ENCODE results near the gene MAGEB10. TPM values are rescaled to one million over a fixed set of nuclear protein-coding genes. Genes with fewer than 3 reads are reported as not detected.
"Not testable (repeated sequence)": the region's sequence is repeated elsewhere in the genome, so short reads cannot be mapped to it uniquely, and the experiment has no call there.

Gene MAGEB10
- total and polyA plus RNA-seq, 2 donors (not counting 3 experiments of a cell fraction or from before 2014, with no cell fraction given), result not detected

- H4K20me1 ChIP-seq (replicated peaks; ENCODE audit: control insufficient read depth, extremely low read depth, insufficient read depth, low read length), result no peaks in the 10 kb centered on the region
- no TSS peak for BruUV-seq (replicated peaks)
- TF ChIP-seq POLR2AphosphoS5 (IDR thresholded peaks at IDR 0.05; ENCODE audit: insufficient read depth, low read depth, low read length), result no peak
- TF ChIP-seq MYC (IDR thresholded peaks at IDR 0.05; ENCODE audit: low read depth, low read length), result no peak
- TF ChIP-seq FOS (IDR thresholded peaks at IDR 0.05; ENCODE audit: borderline replicate concordance, insufficient read depth, low read length), result no peak
- no peak for TF ChIP-seq EZH2 (IDR thresholded peaks at IDR 0.05; ENCODE audit: borderline replicate concordance, low read depth, low read length, severe bottlenecking)
- no peak for TF ChIP-seq JUN (IDR thresholded peaks at IDR 0.05; ENCODE audit: borderline replicate concordance, insufficient read depth, insufficient read length, low read depth)
- no peak for TF ChIP-seq POLR2A (IDR thresholded peaks at IDR 0.05; ENCODE audit: low read depth, low read length)
- TF ChIP-seq GATA2 (IDR thresholded peaks at IDR 0.05; ENCODE audit: insufficient read depth, insufficient read length, low read depth, low read length), result no peak
- no peak for TF ChIP-seq CTCF (IDR thresholded peaks at IDR 0.05; ENCODE audit: extremely low read depth in 1 of 2, insufficient read depth in 1 of 2, low read depth in 1 of 2, low read length in 2 of 2)
- no peak for TF ChIP-seq MAX (IDR thresholded peaks at IDR 0.05; ENCODE audit: insufficient read depth, insufficient read length)
- dilution Hi-C loops (cut with MboI; ENCODE audit: extremely low pct_ligation_motif_present, low sequenced_read_pairs) (no loop called here), intact Hi-C loops (cut with micrococcal nuclease) (no loop called here)
- no peak overlapping the region for H3K9ac ChIP-seq (replicated peaks; ENCODE audit: extremely low read depth, insufficient read depth, low read length)
- H3K9me1 ChIP-seq (replicated peaks; ENCODE audit: control insufficient read depth, extremely low read depth, insufficient read depth, low read length), result no peaks in the 10 kb centered on the region
- no peak overlapping the region for H3K4me2 ChIP-seq (ENCODE audit: insufficient read depth, low read length)
- H2AFZ ChIP-seq (ENCODE audit: low read depth, low read length), result no peak overlapping the region
- no peak for FAIRE-seq
- ChIA-PET POLR2A (no interaction called here), CTCF (no interaction called here)
- H3K27me3 ChIP-seq (ENCODE audit: control insufficient read depth in 2 of 2, insufficient read depth in 2 of 2, low read length in 2 of 2), result no peaks in the 10 kb centered on the region
- DNase-seq (ENCODE audit: low read depth, low spot score), result no peak
- H3K79me2 ChIP-seq (ENCODE audit: control insufficient read depth, insufficient read depth, low read length), result no peaks in the 10 kb centered on the region
- no peak overlapping the region for H3K27ac ChIP-seq (ENCODE audit: insufficient read depth, low read depth, low read length)
- H3K36me3 ChIP-seq (ENCODE audit: control insufficient read depth in 2 of 2, extremely low read depth in 1 of 2, insufficient read depth in 2 of 2, low read length in 2 of 2), result no peaks in the 10 kb centered on the region
- no peak overlapping the region for H3K4me3 ChIP-seq (replicated peaks in 1 of 3; ENCODE audit: insufficient read depth in 1 of 3, low read depth in 1 of 3, low read length in 3 of 3)
- no peaks in the 10 kb centered on the region for H3K9me3 ChIP-seq (replicated peaks; ENCODE audit: control insufficient read depth, insufficient read depth, low read length)
- H3K4me1 ChIP-seq (ENCODE audit: control insufficient read depth, extremely low read depth, insufficient read depth, low read length), result no peaks in the 10 kb centered on the region
These were observed 436 bp downstream of the MAGEB10 start for GRCh38 chrX:27808226-27808625.

- H4K20me1 ChIP-seq (replicated peaks; ENCODE audit: control insufficient read depth, extremely low read depth, insufficient read depth, low read length); H2AFZ ChIP-seq (ENCODE audit: low read depth, low read length); H3K79me2 ChIP-seq (ENCODE audit: control insufficient read depth, insufficient read depth, low read length); POLR2A ChIA-PET; H3K27ac ChIP-seq (ENCODE audit: insufficient read depth, low read depth, low read length); H3K9ac ChIP-seq (replicated peaks; ENCODE audit: extremely low read depth, insufficient read depth, low read length); H3K4me1 ChIP-seq (ENCODE audit: control insufficient read depth, extremely low read depth, insufficient read depth, low read length); H3K27me3 ChIP-seq (ENCODE audit: control insufficient read depth in 2 of 2, insufficient read depth in 2 of 2, low read length in 2 of 2); H3K9me1 ChIP-seq (replicated peaks; ENCODE audit: control insufficient read depth, extremely low read depth, insufficient read depth, low read length); H3K4me3 ChIP-seq (replicated peaks in 1 of 3; ENCODE audit: insufficient read depth in 1 of 3, low read depth in 1 of 3, low read length in 3 of 3); H3K9me3 ChIP-seq (replicated peaks; ENCODE audit: control insufficient read depth, insufficient read depth, low read length); BruUV-seq (replicated peaks); DNase-seq (ENCODE audit: low read depth, low spot score); H3K4me2 ChIP-seq (ENCODE audit: insufficient read depth, low read length); dilution Hi-C loops (cut with MboI; ENCODE audit: extremely low pct_ligation_motif_present, low sequenced_read_pairs); H3K36me3 ChIP-seq (ENCODE audit: control insufficient read depth in 2 of 2, extremely low read depth in 1 of 2, insufficient read depth in 2 of 2, low read length in 2 of 2); intact Hi-C loops (cut with micrococcal nuclease); FAIRE-seq: not testable (repeated sequence)
- CTCF ChIA-PET, result interaction anchor here (1.3 kb wide), 1 partner anchor 130 kb away, joined by 3 read pairs; no protein-coding TSS in a partner anchor
These were observed 1.4 kb downstream of the MAGEB10 start for GRCh38 chrX:27808991-27809859.

All from endothelial cell of umbilical vein (primary cell).